Fibroblast of skin of back (primary cell): ENCODE measurements around the gene CATSPERZ.

Experiments used
- DNase-seq: peaks from one replicate; pipeline ENCODE4 v3.0.0-alpha.2; 2013

Gene CATSPERZ

GRCh38 chr11:64264371-64264852 is 35.7 kb upstream of the CATSPERZ start:
- DNase-seq: no peak

- DNase-seq: no peak
These were observed 34.7 kb upstream of the CATSPERZ start for GRCh38 chr11:64265176-64266160.

- peak; percentile 22 for DNase-seq
These were observed 33.8 kb upstream of the CATSPERZ start for GRCh38 chr11:64266339-64266738.

GRCh38 chr11:64267207-64267945 is 32.8 kb upstream of the CATSPERZ start:
- DNase-seq: no peak

- peak; percentile 44 for DNase-seq
These were observed 31.9 kb upstream of the CATSPERZ start for GRCh38 chr11:64268025-64268892.

GRCh38 chr11:64268893-64269539 is 31.1 kb upstream of the CATSPERZ start:
- DNase-seq: peak; percentile 49

GRCh38 chr11:64269540-64270220 is 30.5 kb upstream of the CATSPERZ start:
- DNase-seq: peak; percentile 100

GRCh38 chr11:64275031-64275800 is 24.9 kb upstream of the CATSPERZ start:
- DNase-seq: no peak

- no peak for DNase-seq
These were observed 24.3 kb upstream of the CATSPERZ start for GRCh38 chr11:64275841-64276240.

- DNase-seq: peak; percentile 78
These were observed 23.3 kb upstream of the CATSPERZ start for GRCh38 chr11:64276653-64277431.

- no peak for DNase-seq
These were observed 21.5 kb upstream of the CATSPERZ start for GRCh38 chr11:64278576-64279190.

GRCh38 chr11:64281957-64282770 is 18.0 kb upstream of the CATSPERZ start:
- no peak for DNase-seq

- DNase-seq: no peak
These were observed 17.1 kb upstream of the CATSPERZ start for GRCh38 chr11:64283092-64283491.

GRCh38 chr11:64284048-64284961 is 15.9 kb upstream of the CATSPERZ start, which contains the start of gene BAD:
BAD (minus strand) TSS chr11:64284665; CDS start chr11:64284368, 297 bp downstream.
- peak; percentile 92 for DNase-seq

- peak; percentile 72 for DNase-seq
These were observed 14.9 kb upstream of the CATSPERZ start, which contains the start of gene GPR137 for GRCh38 chr11:64284962-64285884. GPR137 (plus strand) TSS chr11:64285848; CDS start chr11:64286525, 677 bp downstream.
